HG03039 (cell line): Measurements from ENCODE around the gene GRID2.
"Not testable (repeated sequence)": the region's sequence is repeated elsewhere in the genome, so short reads cannot be mapped to it uniquely, and the experiment has no call there.

Experiments
- ATAC-seq: cut with Tn5 transposase; IDR thresholded peaks from one replicate; pipeline ENCODE4 v1.9.1; 2021; ENCODE audit warnings: mild to moderate bottlenecking, moderate library complexity; ENCODE audit not compliant: unreplicated experiment

The GRID2 gene

GRCh38 chr4:92305148-92305877, 1.5 kb downstream of the GRID2 start:
- ATAC-seq: no peak

GRCh38 chr4:92305878-92306520, 2.2 kb downstream of the GRID2 start:
- ATAC-seq: no peak

GRCh38 chr4:92307181-92307580, 3.4 kb downstream of the GRID2 start:
- no peak for ATAC-seq

GRCh38 chr4:92307866-92308265, 4.1 kb downstream of the GRID2 start:
- ATAC-seq: no peak

- ATAC-seq: no peak
Measured at GRCh38 chr4:92317047-92317446, 13.3 kb downstream of the GRID2 start.

GRCh38 chr4:92328095-92328494, 24.3 kb downstream of the GRID2 start:
- no peak for ATAC-seq

- no peak for ATAC-seq
Measured at GRCh38 chr4:92333016-92333415, 29.2 kb downstream of the GRID2 start.

- ATAC-seq: no peak
Measured at GRCh38 chr4:92334716-92335350, 31.1 kb downstream of the GRID2 start.

- ATAC-seq: no peak
Measured at GRCh38 chr4:92339676-92340075, 35.9 kb downstream of the GRID2 start.

- ATAC-seq: no peak
Measured at GRCh38 chr4:92344216-92344615, 40.5 kb downstream of the GRID2 start.

GRCh38 chr4:92346289-92346688, 42.5 kb downstream of the GRID2 start:
- ATAC-seq: no peak

GRCh38 chr4:92357966-92358365, 54.2 kb downstream of the GRID2 start:
- no peak for ATAC-seq

- no peak for ATAC-seq
Measured at GRCh38 chr4:92359491-92359890, 55.7 kb downstream of the GRID2 start.

GRCh38 chr4:92362028-92362427, 58.3 kb downstream of the GRID2 start:
- ATAC-seq: no peak

GRCh38 chr4:92368653-92369052, 64.9 kb downstream of the GRID2 start:
- no peak for ATAC-seq

GRCh38 chr4:92381616-92382015, 77.8 kb downstream of the GRID2 start:
- ATAC-seq: no peak

- no peak for ATAC-seq
Measured at GRCh38 chr4:92382128-92382527, 78.4 kb downstream of the GRID2 start.

GRCh38 chr4:92387459-92388069, 83.8 kb downstream of the GRID2 start:
- ATAC-seq: no peak

- ATAC-seq: no peak
Measured at GRCh38 chr4:92399032-92399431, 95.3 kb downstream of the GRID2 start.

GRCh38 chr4:92403525-92403924, 99.8 kb downstream of the GRID2 start:
- not testable (repeated sequence) for ATAC-seq

GRCh38 chr4:92406488-92406887, 102.7 kb downstream of the GRID2 start:
- no peak for ATAC-seq

- ATAC-seq: peak; percentile 98
Measured at GRCh38 chr4:92421920-92422319, 118.2 kb downstream of the GRID2 start.
